ENCODE results near the gene ASIC4.

The ASIC4 gene

GRCh38 chr2:219510512-219511135, 3.7 kb upstream of the ASIC4 start:
- peaks cover 13% of the 10 kb centered on the region for H3K4me1 ChIP-seq (ENCODE audit: insufficient read depth, low read length)
- H3K4me3 ChIP-seq (ENCODE audit: low read depth in 1 of 2, low read length in 2 of 2) = no peak overlapping the region
- H3K27ac ChIP-seq (ENCODE audit: low read depth, low read length) = no peak overlapping the region
- H3K9ac ChIP-seq (ENCODE audit: low read length) = no peak overlapping the region
- H3K9me3 ChIP-seq (ENCODE audit: low read length) = no peaks in the 10 kb centered on the region
- H3K27me3 ChIP-seq (ENCODE audit: control insufficient read depth in 1 of 2, insufficient read depth in 2 of 2, low read length in 2 of 2) = peaks cover 0 to 30% of the 10 kb centered on the region in 2 donors
- peaks cover 12% of the 10 kb centered on the region for H3K36me3 ChIP-seq (ENCODE audit: insufficient read depth, low read length)

GRCh38 chr2:219511547-219512325, 2.5 kb upstream of the ASIC4 start:
- Histone ChIP-seq H3K36me3 (ENCODE audit: insufficient read depth, low read length) (peaks cover under 1% of the 10 kb centered on the region), H3K27me3 (ENCODE audit: control insufficient read depth in 1 of 2, insufficient read depth in 2 of 2, low read length in 2 of 2) (peaks cover 0 to 30% of the 10 kb centered on the region in 2 donors)

GRCh38 chr2:219512524-219513216, 1.6 kb upstream of the ASIC4 start:
- Histone ChIP-seq H3K9me3 (ENCODE audit: low read length) (no peaks in the 10 kb centered on the region), H3K9ac (ENCODE audit: low read length) (no peak overlapping the region), H3K27ac (ENCODE audit: low read depth, low read length) (no peak overlapping the region), H3K4me1 (ENCODE audit: insufficient read depth, low read length) (peaks cover 13% of the 10 kb centered on the region), H3K36me3 (ENCODE audit: insufficient read depth, low read length) (no peaks in the 10 kb centered on the region), H3K4me3 (ENCODE audit: low read depth in 1 of 2, low read length in 2 of 2) (no peak overlapping the region), H3K27me3 (ENCODE audit: control insufficient read depth in 1 of 2, insufficient read depth in 2 of 2, low read length in 2 of 2) (peaks cover 0 to 30% of the 10 kb centered on the region in 2 donors)

More at GRCh38 chr2:219511547-219512325, 2.5 kb upstream of the ASIC4 start:
- Histone ChIP-seq H3K4me1 (ENCODE audit: insufficient read depth, low read length) (peaks cover 13% of the 10 kb centered on the region), H3K9me3 (ENCODE audit: low read length) (no peaks in the 10 kb centered on the region), H3K4me3 (ENCODE audit: low read depth in 1 of 2, low read length in 2 of 2) (no peak overlapping the region), H3K27ac (ENCODE audit: low read depth, low read length) (no peak overlapping the region), H3K9ac (ENCODE audit: low read length) (no peak overlapping the region)

GRCh38 chr2:219513787-219514186, 495 bp upstream of the ASIC4 start:
- H3K4me3 ChIP-seq (ENCODE audit: low read depth in 1 of 2, low read length in 2 of 2) = no peak overlapping the region
- no peak overlapping the region for H3K27ac ChIP-seq (ENCODE audit: low read depth, low read length)
- H3K36me3 ChIP-seq (ENCODE audit: insufficient read depth, low read length) = no peaks in the 10 kb centered on the region
- H3K9me3 ChIP-seq (ENCODE audit: low read length) = no peaks in the 10 kb centered on the region
- H3K27me3 ChIP-seq (ENCODE audit: control insufficient read depth in 1 of 2, insufficient read depth in 2 of 2, low read length in 2 of 2) = peaks cover 0 to 30% of the 10 kb centered on the region in 2 donors
- H3K4me1 ChIP-seq (ENCODE audit: insufficient read depth, low read length) = peaks cover 13% of the 10 kb centered on the region
- H3K9ac ChIP-seq (ENCODE audit: low read length) = no peak overlapping the region

GRCh38 chr2:219514836-219515235, 554 bp downstream of the ASIC4 start:
- H3K27me3 ChIP-seq (ENCODE audit: control insufficient read depth in 1 of 2, insufficient read depth in 2 of 2, low read length in 2 of 2) = peaks cover 0 to 30% of the 10 kb centered on the region in 2 donors
- peaks cover 4% of the 10 kb centered on the region for H3K4me1 ChIP-seq (ENCODE audit: insufficient read depth, low read length)
- no peaks in the 10 kb centered on the region for H3K9me3 ChIP-seq (ENCODE audit: low read length)
- H3K9ac ChIP-seq (ENCODE audit: low read length) = no peak overlapping the region
- H3K36me3 ChIP-seq (ENCODE audit: insufficient read depth, low read length) = no peaks in the 10 kb centered on the region
- no peak overlapping the region for H3K4me3 ChIP-seq (ENCODE audit: low read depth in 1 of 2, low read length in 2 of 2)
- H3K27ac ChIP-seq (ENCODE audit: low read depth, low read length) = no peak overlapping the region

GRCh38 chr2:219515874-219516629, 1.8 kb downstream of the ASIC4 start:
- H3K9ac ChIP-seq (ENCODE audit: low read length) = no peak overlapping the region
- H3K4me3 ChIP-seq (ENCODE audit: low read depth in 1 of 2, low read length in 2 of 2) = no peak overlapping the region
- peaks cover 0 to 19% of the 10 kb centered on the region in 2 donors for H3K27me3 ChIP-seq (ENCODE audit: control insufficient read depth in 1 of 2, insufficient read depth in 2 of 2, low read length in 2 of 2)
- no peaks in the 10 kb centered on the region for H3K36me3 ChIP-seq (ENCODE audit: insufficient read depth, low read length)
- no peak overlapping the region for H3K27ac ChIP-seq (ENCODE audit: low read depth, low read length)
- H3K9me3 ChIP-seq (ENCODE audit: low read length) = no peaks in the 10 kb centered on the region
- H3K4me1 ChIP-seq (ENCODE audit: insufficient read depth, low read length) = no peaks in the 10 kb centered on the region

GRCh38 chr2:219516888-219517287, 2.6 kb downstream of the ASIC4 start:
- Histone ChIP-seq H3K27ac (ENCODE audit: low read depth, low read length) (no peak overlapping the region), H3K9me3 (ENCODE audit: low read length) (no peaks in the 10 kb centered on the region), H3K36me3 (ENCODE audit: insufficient read depth, low read length) (no peaks in the 10 kb centered on the region), H3K4me3 (ENCODE audit: low read depth in 1 of 2, low read length in 2 of 2) (no peak overlapping the region), H3K27me3 (ENCODE audit: control insufficient read depth in 1 of 2, insufficient read depth in 2 of 2, low read length in 2 of 2) (peaks cover 0 to 25% of the 10 kb centered on the region in 2 donors), H3K9ac (ENCODE audit: low read length) (no peak overlapping the region), H3K4me1 (ENCODE audit: insufficient read depth, low read length) (peaks cover 7% of the 10 kb centered on the region)

GRCh38 chr2:219517954-219518778, 3.9 kb downstream of the ASIC4 start:
- H3K27me3 ChIP-seq (ENCODE audit: control insufficient read depth in 1 of 2, insufficient read depth in 2 of 2, low read length in 2 of 2) = peaks cover under 1 to 25% of the 10 kb centered on the region in 2 donors
- no peak overlapping the region for H3K9ac ChIP-seq (ENCODE audit: low read length)
- H3K36me3 ChIP-seq (ENCODE audit: insufficient read depth, low read length) = no peaks in the 10 kb centered on the region
- H3K4me1 ChIP-seq (ENCODE audit: insufficient read depth, low read length) = peaks cover 12% of the 10 kb centered on the region
- no peak overlapping the region for H3K4me3 ChIP-seq (ENCODE audit: low read depth in 1 of 2, low read length in 2 of 2)
- no peaks in the 10 kb centered on the region for H3K9me3 ChIP-seq (ENCODE audit: low read length)
- no peak overlapping the region for H3K27ac ChIP-seq (ENCODE audit: low read depth, low read length)

- Histone ChIP-seq H3K27me3 (ENCODE audit: control insufficient read depth in 1 of 2, insufficient read depth in 2 of 2, low read length in 2 of 2) (peaks cover 6 to 19% of the 10 kb centered on the region in 2 donors), H3K36me3 (ENCODE audit: insufficient read depth, low read length) (no peaks in the 10 kb centered on the region)
Measured at GRCh38 chr2:219519526-219519916, 5.2 kb downstream of the ASIC4 start.

GRCh38 chr2:219520079-219520478, 5.8 kb downstream of the ASIC4 start:
- Histone ChIP-seq H3K4me3 (ENCODE audit: low read depth in 1 of 2, low read length in 2 of 2) (no peak overlapping the region), H3K9me3 (ENCODE audit: low read length) (no peaks in the 10 kb centered on the region), H3K36me3 (ENCODE audit: insufficient read depth, low read length) (no peaks in the 10 kb centered on the region), H3K27me3 (ENCODE audit: control insufficient read depth in 1 of 2, insufficient read depth in 2 of 2, low read length in 2 of 2) (peaks cover 6 to 17% of the 10 kb centered on the region in 2 donors), H3K4me1 (ENCODE audit: insufficient read depth, low read length) (peaks cover 16% of the 10 kb centered on the region), H3K9ac (ENCODE audit: low read length) (no peak overlapping the region), H3K27ac (ENCODE audit: low read depth, low read length) (no peak overlapping the region)

More at GRCh38 chr2:219519526-219519916, 5.2 kb downstream of the ASIC4 start:
- no peak overlapping the region for H3K4me3 ChIP-seq (ENCODE audit: low read depth in 1 of 2, low read length in 2 of 2)
- H3K4me1 ChIP-seq (ENCODE audit: insufficient read depth, low read length) = peaks cover 16% of the 10 kb centered on the region
- H3K27ac ChIP-seq (ENCODE audit: low read depth, low read length) = no peak overlapping the region
- no peak overlapping the region for H3K9ac ChIP-seq (ENCODE audit: low read length)
- no peaks in the 10 kb centered on the region for H3K9me3 ChIP-seq (ENCODE audit: low read length)

All from muscle layer of colon (tissue), 2 donors.